Activated CD4-positive, alpha-beta T cell treated with anti-CD3 and anti-CD28 coated beads, Interleukin-2, amount 50 U/mL, for 4 hours (primary cell): ENCODE results near the gene MOBP.

Experiments
- DNase-seq, 2 experiments: peaks; one replicate each; pipeline ENCODE4 v3.0.0-alpha.2; 2020

Gene MOBP

DNA sequence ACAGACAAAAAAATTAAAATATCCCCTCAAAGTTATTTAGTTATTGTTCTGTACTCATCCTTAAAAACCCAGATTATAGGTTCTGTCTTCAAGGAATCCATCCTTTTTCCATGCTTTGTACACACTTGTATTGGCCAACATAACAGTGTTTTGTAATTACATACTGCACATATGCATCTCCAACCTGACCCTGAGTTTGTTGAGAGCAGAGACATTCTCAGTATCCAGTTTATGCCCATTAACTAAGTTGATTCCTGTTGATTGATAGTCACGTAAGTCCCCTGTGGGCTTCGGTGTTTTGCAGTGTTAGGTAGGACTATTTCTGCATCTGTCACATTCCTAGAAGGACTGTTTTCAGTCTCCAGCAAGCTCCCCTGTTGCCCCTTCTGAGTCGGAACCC is 33.6 kb downstream of the MOBP start:
- DNase-seq: no peak

DNA sequence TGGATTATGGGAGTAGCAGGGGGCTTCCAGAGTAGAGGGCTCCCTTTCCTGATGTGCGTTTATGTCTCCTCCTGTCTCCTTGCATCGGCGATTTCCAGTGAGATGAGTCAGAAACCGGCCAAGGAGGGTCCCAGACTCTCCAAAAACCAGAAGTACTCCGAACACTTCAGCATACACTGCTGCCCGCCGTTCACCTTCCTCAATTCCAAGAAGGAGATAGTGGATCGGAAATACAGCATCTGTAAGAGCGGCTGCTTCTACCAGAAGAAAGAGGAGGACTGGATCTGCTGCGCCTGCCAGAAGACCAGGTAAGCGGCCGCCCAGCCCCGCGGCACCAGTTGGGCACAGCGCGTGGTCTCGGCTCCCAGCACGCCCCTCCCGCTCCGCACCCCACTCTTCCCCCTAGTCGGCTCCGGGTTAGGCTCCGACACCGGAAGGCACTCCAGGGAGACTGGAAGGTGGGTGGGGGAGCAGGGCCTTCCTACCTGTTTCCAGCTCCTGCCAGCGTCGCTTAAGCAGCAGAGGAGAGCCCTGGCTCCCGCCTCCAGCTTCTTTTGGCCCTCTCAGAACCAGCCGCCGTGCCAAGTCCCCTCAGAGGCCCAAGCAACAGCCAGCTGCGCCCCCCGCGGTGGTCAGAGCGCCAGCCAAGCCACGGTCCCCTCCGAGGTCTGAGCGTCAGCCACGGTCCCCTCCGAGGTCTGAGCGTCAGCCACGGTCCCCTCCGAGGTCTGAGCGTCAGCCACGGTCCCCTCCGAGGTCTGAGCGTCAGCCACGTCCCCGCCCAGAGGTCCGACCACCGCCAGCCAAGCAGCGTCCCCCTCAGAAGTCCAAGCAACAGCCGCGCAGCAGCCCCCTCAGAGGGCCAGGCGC is 34.7 kb downstream of the MOBP start:
- no peak for DNase-seq

DNA sequence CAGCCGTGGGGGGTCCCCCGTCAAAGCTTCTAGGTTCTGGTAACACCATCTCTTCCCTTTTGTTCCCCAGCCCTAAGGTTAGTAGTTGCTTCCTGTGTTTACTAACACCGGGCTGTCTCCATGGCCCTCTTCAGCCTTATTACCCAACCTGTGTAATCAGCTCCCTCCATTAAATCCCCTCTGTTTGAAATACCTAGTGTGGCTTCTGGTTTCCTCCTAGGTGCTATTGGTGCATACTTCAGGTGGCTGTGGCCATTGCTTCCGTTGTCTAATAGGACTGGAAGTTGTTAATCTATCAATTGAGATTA is 35.3 kb downstream of the MOBP start:
- no peak for DNase-seq

DNA sequence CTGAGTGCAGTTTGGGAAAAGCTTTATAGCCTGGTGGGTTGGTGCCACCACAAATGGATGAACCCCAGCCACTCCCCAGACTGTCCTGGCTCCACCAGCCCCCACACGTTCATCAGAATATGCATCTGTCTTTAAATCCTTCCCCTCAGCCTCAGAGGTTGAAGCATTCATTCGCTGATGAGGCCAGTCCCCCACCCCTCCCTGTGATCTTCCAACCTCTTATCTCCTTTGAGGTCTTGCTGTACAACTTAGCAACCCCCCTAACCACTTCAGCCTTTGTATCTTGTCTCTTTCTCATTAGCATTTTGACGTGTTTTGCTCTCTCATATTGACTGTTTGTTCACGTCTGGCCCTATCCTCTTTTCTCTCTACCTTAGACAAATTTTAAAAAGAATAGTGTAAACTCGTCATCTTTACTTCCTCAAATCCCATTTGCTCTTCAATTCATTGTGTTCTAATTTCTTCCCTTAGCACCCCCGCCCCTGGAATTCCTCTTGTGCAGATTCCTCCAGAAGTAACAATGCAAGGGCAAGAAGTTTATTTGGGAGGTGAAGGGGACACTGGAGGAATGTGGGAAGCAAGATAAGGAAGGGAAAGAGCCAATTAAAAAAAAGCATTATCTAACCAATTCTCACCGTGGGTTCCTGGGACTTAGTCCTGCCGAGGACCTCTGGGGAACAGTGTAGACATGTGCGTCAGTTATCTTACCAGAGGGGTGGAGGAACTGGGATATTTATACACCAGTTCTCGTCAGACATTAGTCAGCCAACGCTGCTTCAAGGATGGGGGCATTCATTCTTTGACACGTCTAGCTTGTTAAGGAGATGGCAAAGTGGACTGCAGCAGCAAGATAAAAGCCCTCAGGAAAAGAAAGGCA is 38.6 kb downstream of the MOBP start:
- DNase-seq: no peak

DNA sequence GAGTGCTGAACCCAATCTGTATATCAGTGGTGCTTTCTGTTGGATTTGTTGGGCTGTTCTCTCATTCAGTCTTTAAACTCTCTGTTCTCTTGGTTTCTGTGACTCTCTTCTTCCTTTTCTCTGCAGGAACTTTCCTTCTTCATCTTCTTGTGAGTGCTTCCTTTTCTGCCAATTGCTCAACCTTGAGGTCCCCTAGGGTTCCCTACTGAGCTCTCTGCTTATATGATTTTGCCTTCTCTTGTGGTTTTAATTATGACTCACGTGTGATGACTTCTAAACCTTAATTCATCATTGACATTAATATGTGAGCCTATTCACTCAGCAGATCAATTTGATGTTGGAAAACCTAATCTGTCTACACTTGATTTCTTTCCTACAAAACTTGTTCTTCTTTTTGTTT is 39.4 kb downstream of the MOBP start:
- DNase-seq: no peak

DNA sequence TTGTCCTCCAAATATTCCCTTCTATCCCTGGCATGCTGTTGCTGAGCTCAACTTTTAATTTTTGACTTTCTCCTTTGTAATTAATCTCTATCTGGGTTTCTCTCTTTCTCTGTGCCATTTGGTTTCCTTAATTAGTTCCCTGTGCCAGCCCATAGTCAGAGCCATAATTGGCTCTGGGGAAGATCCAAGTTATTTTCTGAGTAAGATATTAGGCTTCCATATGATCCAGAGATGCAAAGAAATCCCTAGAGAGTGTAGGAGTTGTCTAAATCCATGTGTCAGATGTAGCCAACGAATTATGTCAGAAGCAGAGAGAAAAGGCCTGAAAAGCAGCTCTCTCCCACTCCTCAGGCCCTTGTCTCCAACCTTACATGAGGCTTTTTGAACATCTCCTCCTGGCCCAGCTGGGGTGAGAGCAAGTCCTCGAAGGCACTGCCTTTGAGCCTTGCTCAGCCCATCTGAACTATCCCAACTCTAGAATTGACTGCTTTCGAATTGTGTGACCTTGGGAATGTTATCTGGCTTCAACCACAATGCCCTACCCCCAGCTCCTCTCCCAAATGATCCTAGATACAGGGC is 46.4 kb downstream of the MOBP start:
- DNase-seq: no peak

DNA sequence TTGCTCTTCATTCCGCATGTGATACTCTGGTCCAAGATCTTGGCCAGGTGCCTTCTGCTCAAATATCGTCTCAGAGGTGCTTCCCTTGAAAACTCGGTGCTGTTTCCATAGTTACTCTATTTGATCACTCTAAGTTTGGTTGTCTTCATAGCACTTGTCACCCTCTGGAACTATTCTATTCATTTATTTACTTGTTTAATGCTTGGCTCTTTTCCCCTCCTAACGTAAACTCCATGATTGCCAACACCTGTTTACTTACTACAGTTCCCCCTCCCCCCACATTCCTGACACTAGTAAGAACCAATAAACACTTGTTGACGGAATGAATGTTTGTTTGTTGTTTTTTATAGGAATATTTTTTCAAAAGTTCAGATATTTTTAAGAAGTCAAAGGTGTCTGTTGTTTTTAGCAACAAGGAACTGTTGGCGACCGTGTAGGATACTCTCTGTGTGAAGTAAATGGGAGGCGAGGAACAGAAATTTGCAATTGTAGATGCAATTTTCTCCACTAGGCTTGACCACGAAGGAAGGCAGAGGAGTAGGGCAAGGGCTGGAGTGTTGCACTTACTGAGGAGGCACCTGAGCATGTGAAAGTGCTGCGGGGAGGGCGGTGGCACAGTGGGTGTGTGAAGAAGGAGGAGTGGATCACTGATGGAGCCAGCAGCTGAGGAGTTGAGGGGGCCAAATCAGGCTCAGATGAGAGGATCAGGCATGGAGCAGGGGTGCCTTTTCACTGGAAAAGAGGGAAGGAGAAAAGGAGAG is 48.4 kb downstream of the MOBP start:
- DNase-seq: no peak

DNA sequence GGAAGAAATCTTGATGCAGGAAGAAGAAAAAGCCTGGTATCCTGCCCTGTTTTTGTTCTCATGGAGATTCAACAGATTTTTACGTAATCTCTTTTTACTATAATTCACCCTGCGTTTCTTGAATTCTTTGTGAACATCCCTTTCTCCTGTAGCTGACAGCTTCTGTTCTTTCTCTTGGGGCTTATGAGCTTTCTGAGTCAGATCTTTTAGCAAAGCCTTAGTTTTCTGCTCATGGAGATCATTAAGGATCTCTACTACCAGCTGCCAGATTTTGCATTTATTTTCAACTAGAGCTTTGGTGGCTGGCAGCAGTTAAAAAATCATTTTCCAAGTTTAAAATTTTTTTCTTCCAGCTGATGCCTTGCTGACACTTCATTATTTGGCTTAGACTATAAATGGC is 51.6 kb downstream of the MOBP start:
- DNase-seq: no peak

DNA sequence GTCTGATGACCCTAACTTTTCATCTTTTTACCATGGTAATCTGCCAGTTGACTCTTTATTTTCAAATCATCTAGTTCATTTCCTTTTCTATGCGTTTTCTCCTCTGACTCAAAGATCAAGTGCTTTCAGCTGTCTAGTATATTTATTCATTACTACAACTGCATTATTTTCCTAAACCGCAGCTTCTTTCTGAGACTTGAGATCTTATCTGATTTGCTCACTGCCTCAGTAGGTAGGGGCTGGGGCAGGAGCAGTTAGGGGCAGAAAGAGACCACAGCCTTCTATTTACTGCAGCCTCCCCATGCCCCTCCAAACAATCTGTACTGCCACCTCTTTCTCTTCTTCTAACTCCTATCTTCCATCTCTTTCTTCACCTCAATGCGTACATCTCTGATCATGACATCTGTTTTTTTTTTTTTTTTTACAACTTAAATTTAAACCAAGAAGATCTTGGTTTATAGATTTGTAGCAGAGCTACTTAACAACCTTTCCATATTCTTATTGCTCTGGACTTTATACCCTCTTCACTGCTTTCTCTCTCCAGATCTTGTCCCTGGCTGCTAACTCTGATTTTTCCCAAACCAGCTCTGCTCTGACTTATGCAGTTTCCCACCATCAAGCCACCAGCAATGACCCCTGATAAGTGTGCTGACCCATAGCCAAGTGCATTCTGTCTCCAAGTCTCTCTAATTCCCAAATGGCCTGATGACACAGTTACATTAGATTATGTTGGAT is 52.2 kb downstream of the MOBP start:
- DNase-seq: no peak

DNA sequence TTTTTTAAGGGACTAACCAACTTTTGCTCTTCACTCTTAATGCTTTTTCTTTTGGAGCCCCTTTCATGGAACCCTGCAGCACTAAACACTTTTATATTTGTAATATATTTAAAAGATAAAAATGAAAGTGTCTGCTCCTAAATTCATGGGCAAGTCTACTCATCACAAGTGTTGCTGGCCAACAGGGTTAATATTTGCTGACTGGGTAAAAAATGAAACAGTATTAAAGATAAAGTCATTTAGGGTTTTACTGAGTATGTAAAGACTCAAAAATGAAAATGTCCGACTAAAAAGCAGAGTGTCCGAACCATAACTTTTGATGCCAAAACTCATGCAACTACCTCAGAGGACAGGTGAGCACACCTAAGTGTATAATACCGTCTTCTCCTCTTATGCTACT is 54.0 kb downstream of the MOBP start:
- DNase-seq: no peak

DNA sequence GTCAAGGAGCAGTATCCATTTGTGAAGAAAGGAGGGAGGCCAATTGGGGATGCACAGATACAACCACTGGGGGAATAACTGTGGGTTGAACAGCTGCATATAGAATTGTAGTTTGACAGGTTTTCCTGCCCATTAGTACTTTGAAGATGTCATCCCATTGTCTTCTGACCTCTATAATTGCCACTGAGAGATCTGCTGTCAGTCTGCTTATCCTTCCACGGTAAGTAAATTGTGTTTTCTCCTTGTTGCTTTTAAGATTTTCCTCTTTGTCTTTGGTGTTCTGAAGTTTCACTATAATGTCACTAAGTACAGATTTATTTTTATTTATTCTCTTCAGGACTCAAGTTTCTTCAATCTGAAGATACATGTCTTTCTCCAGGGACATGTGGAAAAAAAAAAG is 56.6 kb downstream of the MOBP start:
- no peak for DNase-seq

DNA sequence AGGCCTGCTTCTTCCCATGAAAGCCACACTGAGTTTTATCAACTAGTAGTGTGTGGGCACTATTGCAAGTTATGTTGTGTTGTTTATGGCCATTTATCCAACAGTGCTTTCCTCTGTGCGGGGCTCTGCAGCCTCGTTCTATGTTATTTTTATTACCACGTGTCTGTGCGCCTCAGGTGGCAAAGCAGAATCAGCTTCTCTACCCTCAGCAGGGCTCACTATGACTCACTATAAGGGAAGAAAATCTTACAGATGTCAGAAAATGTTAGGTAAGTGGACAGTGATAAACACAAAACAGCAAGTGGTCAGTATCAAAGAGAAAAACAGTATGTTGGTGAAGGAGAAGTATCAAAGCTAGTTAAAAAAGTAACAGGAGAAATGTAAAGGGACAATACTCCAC is 61.4 kb downstream of the MOBP start:
- no peak for DNase-seq

DNA sequence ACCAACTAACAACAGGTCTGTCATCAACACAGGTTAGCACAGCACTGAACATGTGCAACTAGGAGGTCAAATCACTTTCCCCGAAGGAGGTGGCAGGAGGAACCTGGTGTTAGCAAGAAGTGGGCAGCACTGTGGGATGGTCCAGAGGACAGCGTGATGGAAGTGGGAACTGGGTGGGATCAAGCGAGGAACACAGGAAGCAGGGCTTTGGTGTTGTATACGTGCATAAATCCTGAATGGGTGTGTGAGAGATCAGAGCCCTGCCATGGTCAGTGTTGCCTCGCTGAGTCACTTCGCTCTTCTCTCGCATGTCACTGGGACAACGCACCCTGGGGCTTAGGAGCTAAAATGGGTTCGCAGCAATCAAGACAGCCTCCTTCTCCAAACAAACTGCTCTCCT is 62.1 kb downstream of the MOBP start:
- no peak for DNase-seq

DNA sequence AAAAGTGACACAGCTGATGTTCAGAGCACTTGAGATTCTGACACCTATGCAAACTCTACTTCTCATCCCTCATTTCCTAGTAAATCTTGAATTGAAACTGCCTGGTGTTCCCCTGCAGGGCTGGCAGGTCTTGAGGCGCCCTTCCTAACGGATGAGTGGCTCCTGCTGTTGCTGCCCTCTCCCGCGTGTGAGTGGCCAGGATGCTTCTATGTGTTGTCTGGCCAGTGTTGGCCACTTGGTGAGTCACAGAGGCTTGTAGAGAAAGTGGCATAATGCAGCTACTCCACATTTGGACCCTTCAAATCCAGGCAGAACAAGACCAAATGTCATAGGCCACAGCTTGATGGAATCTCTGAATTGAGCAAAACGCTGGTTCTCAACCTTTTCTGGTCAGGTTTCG is 63.6 kb downstream of the MOBP start:
- no peak for DNase-seq

DNA sequence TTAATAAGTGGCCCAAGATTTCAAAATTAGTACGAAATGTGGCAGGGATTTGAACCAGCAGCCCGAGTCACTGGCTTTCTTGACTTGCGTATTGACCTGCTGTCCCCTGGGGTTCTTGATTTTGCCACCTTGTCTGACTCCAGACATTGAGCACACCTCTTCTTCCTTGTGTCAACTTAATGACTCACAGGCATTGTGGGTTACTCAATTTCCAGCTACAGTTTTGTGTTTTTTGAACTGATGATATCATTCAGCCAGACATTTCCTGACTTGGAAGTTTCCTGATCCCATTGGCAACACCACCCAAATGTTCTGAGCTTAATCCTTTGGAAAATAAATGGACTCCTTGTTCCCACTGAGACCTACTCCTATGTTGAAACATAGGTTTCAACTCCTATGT is 64.2 kb downstream of the MOBP start:
- DNase-seq: no peak

DNA sequence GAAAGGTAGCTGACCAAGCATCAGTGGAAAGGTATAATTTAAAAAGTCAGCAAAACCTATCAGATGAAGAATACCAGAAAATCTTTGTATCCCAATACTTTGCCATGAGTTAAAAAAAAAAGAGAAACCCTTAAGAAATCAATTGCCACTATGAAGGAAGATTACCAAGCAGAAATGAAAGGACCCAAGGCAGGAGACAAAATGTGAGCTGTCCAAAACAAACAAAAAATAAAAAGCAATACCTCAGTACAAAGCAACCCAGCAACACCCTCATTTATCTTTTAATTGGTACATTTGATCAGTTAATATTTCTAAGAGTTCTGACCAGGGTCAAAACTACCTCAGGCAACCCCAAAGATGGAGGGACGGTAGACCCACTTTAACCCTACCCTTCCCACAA is 65.3 kb downstream of the MOBP start:
- no peak for DNase-seq

DNA sequence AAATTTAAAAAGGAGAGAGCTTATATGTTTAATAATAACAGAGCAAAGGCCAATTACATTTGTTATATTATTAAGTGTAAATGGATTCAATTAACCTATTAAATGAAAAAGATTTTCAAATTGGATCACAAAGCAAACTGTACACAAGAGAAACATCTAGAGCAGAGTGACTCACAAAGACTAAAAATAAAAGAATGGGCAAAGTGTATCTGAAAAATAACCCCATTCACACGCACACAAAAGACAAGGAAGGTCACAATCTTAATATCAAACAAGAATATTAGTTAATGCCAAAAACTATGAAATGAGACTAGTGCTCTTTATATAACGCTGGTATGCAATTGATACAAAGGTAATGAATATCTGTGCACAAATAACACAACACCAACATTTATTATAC is 65.7 kb downstream of the MOBP start:
- no peak for DNase-seq

DNA sequence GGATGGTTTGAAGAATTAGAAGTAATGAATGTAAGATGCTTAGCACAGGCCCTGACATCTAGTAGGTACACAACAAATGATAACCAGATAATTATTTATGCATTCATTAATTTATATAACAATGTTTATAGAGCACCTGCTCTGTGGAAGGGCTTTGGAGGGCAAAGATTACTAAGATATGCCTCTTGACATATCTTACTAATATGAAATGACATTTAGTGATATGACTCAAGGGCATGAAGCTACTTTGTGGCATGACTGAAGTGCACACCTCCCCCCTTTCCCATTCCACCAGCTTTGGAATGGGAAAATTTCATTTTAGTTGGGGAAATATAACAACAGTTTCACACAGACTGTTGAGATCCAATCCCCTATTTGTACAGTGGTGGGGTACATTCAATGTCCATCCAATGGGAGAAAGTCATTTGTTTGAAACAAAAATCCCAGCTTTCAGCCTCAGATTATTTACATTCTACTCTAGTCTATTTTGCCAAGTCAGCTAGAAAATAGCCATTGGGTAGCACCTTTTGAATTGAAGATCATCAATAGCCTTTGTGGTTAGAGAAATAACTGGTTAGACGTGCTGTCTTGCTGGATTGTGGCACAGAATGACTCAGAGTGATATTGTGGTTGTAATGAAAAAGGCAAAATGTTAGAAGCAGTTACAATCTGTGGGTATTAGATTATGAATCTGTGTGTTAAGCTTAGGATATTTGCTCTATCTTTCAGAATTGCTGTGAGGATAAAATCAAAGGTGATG is 72.9 kb downstream of the MOBP start:
- DNase-seq: no peak

DNA sequence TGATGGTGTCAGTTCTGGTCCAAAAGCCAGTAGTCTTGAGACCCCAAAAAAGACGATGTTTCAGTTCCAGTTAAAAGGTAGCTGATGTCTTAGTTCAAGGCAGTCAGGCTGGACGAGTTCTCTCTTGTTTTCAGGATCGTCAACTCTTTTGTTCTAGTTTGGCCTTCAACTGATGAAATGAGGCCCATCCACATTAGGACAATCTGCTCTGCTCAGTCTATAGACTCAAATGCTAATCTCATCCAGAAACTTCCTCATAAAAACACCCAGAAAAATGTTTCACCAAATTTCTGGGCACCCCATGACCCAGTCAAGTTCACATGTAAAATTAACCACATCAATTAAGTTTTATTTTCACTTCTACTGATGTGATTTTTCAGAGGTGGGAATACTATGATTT is 74.0 kb downstream of the MOBP start:
- no peak for DNase-seq

DNA sequence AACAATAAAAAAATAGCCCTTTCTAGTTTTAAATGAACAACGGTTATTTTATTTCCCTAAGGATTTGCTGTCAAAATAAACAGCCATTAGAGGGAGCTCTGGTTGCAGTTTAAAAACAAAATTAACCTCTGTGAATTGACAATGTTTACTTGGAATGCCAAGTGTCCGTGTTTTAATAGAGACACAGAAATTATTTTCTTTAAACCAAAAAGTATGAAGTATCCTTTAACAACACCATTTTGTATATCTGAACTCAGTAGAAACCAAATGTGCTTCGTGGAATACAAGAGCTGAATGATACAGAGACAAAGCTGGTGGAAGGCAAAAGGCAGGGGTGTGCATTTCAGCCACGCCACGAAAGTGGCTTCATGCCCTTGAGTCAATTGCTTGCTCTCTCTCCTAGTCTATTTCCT is 74.4 kb downstream of the MOBP start:
- DNase-seq: no peak

DNA sequence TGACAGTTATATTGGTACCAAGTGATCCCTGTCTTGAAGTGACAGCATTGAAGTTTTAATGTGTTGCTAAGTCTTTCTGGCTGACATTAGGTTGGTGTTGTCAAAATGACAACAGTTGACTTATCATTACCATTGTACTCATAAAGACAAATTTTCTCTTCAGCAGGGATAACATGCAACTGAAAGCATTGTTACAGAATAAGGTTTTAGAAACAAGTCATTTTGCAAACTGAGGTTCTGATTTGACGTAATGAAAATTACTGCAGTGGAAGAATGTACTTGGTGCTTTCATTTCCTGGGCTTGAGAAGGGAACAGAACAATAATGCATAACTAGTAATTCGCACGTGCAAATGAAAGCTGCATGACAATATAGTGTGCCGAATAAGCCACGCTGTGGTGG is 75.1 kb downstream of the MOBP start:
- DNase-seq: no peak

DNA sequence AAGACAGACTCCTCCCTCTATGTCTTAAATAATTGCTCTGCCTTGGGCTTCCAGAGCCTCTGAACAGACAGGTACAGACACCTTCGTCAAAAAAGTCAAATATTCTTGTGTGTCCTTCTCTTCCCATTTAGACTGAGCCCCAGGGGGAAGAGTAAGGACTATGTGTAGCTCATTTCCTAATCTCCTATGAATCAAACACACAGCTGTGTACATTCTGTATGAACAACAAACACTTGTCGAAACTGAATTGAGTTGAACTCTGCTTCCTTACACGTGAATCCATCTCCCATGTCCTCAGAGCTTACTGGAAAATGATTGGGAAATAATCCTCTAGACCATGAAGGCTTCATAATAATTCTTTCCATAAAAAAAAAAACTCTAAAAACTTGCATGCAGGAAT is 80.8 kb downstream of the MOBP start:
- DNase-seq: no peak
